ENCODE data around the gene PHLDA3. TPM values are rescaled to one million over a fixed set of nuclear protein-coding genes. Genes with fewer than 3 reads are reported as not detected.

PHLDA3 gene
- total and polyA plus RNA-seq, 2 of the 13 experiments (the other 11 are each of a cell fraction or from before 2014, with no cell fraction given): 16.7 to 33.6 TPM

- peak overlapping the region; percentile 83 for H3K4me2 ChIP-seq (ENCODE audit: low read depth, low read length)
- CTCF ChIA-PET (ENCODE audit: low intra/inter-chr PET ratio, low total read pairs): no interaction called here
Measured at GRCh38 chr1:201466492-201466891, 2.5 kb downstream of the PHLDA3 start.

More at GRCh38 chr1:201466492-201466891, 2.5 kb downstream of the PHLDA3 start:
- H3K9me3 ChIP-seq (ENCODE audit: low read length): no peaks in the 10 kb centered on the region
- no peak overlapping the region for H2AFZ ChIP-seq (ENCODE audit: low read length)
- POLR2A ChIA-PET: no interaction called here
- 0 out of 2 replicates have a peak, but pooled peaks cover 15% of the 10 kb centered on the region for H4K20me1 ChIP-seq (ENCODE audit: insufficient read depth, low read length)
- no peak for TF ChIP-seq THAP9 (CRISPR knock-in tag; IDR thresholded peaks at IDR 0.05; ENCODE audit: borderline replicate concordance)
- no peak for TF ChIP-seq SRY (CRISPR knock-in tag; IDR thresholded peaks at IDR 0.05)
- no peak for TF ChIP-seq PHF21A (CRISPR knock-in tag; IDR thresholded peaks at IDR 0.05)
- no peak for TF ChIP-seq ZNF253 (CRISPR knock-in tag; IDR thresholded peaks at IDR 0.05; ENCODE audit: borderline replicate concordance)
- no peak for TF ChIP-seq PAF1 (CRISPR knock-in tag; IDR thresholded peaks at IDR 0.05)
- no peak for TF ChIP-seq HINFP (CRISPR knock-in tag; IDR thresholded peaks at IDR 0.05; ENCODE audit: low read depth)
- no peak for TF ChIP-seq ZNF460 (CRISPR knock-in tag; IDR thresholded peaks at IDR 0.05; ENCODE audit: borderline replicate concordance)
- TF ChIP-seq ARID3A (IDR thresholded peaks at IDR 0.05; ENCODE audit: low read depth, low read length): no peak
- no peak for TF ChIP-seq TGIF2 (CRISPR knock-in tag; IDR thresholded peaks at IDR 0.05)
- no peak for TF ChIP-seq GMEB1 (CRISPR knock-in tag; IDR thresholded peaks at IDR 0.05; ENCODE audit: borderline replicate concordance)
- TF ChIP-seq TEAD2 (CRISPR knock-in tag; IDR thresholded peaks at IDR 0.05): no peak
- no peak for TF ChIP-seq FUBP1 (CRISPR knock-in tag; IDR thresholded peaks at IDR 0.05; ENCODE audit: borderline replicate concordance)
- no peak for TF ChIP-seq MEIS2 (CRISPR knock-in tag; IDR thresholded peaks at IDR 0.05)
- TF ChIP-seq SIX4 (CRISPR knock-in tag; IDR thresholded peaks at IDR 0.05): no peak
- TF ChIP-seq ELF3 (CRISPR knock-in tag; IDR thresholded peaks at IDR 0.05): no peak
- intact Hi-C loops (cut with micrococcal nuclease; ENCODE audit: unreplicated experiment): no loop called here
- no peak for ATAC-seq
- BruUV-seq (replicated peaks): no TSS peak
- peaks cover 2 to 6% of the 10 kb centered on the region in 2 experiments; a peak in 2 of 5 replicates for H3K36me3 ChIP-seq (replicated peaks in 1 of 2; ENCODE audit: control insufficient read depth in 1 of 2, insufficient read depth in 2 of 2, low read length in 2 of 2)
- H3K79me2 ChIP-seq (ENCODE audit: insufficient read depth, low read length): peaks cover 27% of the 10 kb centered on the region
- no peak overlapping the region for H3K27ac ChIP-seq (ENCODE audit: extremely low read length, insufficient read depth, low read length)
- in situ Hi-C loops (cut with HindIII; ENCODE audit: extremely low pct_ligation_motif_present, low pct_unique_long_range_greater_than_20kb): no loop called here
- whole genome bisulfite sequencing (ENCODE audit: low lambda C conversion rate): 100% methylated on average over 3 of the region's 3 CpGs
- H3K27me3 ChIP-seq (ENCODE audit: control insufficient read depth in 1 of 2, insufficient read depth in 2 of 2, low read length in 2 of 2): peaks cover 0 to 16% of the 10 kb centered on the region in 2 experiments; a peak in 2 of 5 replicates
- DNase-seq (ENCODE audit: low spot score): no peak
- FAIRE-seq: no peak
- H3K9ac ChIP-seq (ENCODE audit: insufficient read depth, low read depth, low read length): no peak overlapping the region; the same call in 1 of the 2 replicates
- H3K4me1 ChIP-seq (ENCODE audit: insufficient read depth, low read length): peaks cover 60% of the 10 kb centered on the region
- H3K4me3 ChIP-seq (replicated peaks in 1 of 3; ENCODE audit: insufficient read depth in 1 of 3, low read depth in 2 of 3, low read length in 3 of 3): peak overlapping the region; percentile 21 to 96 (median 92); a peak in 5 of 6 replicates
